ENCODE results near the gene PNP.

GRCh38 chr14:20515846-20516245 lies 46.6 kb downstream of the PNP start:
- no peak for TF ChIP-seq POLR2A (IDR thresholded peaks at IDR 0.05; ENCODE audit: low read length)
- no peak for TF ChIP-seq GATA1 (IDR thresholded peaks at IDR 0.05; ENCODE audit: low read depth, low read length)

Data from erythroblast (primary cell).